Hepatocyte (in vitro differentiated cells): ENCODE measurements around the gene ADAMTS20.

Experiments
- EZH2 ChIP-seq: fragments of 200-600 bp; sonication (generic); IDR thresholded peaks from 2 replicates; pipeline ENCODE4 v1.6.1; 2016; ENCODE audit warnings: antibody characterized with exemption, mild to moderate bottlenecking, borderline replicate concordance
- TF ChIP-seq, protein P1 (sequence below): fragments of 200-600 bp; sonication (generic); IDR thresholded peaks from 2 replicates; pipeline ENCODE4 v1.5.1; 2016; ENCODE audit warnings: antibody characterized with exemption, mild to moderate bottlenecking; ENCODE audit not compliant: poor library complexity

DNA sequence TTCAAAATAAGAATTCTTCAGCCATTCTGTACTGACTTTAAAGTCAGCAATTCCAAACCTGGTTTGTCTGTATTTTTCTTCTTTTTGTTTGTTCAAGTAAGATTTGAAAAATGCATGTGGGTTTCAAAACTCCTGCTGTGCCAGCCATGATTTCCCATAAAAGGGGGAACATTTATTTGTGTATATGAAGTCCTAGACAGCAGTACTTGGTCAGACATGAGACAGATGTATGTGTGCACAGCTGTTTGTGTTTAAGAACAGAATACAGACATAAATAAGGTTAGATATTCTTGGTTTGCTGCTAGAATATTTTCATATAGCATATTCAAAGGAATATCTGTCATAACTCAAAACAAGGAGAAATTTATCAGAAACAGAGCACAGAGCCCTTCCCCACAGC, 236.0 kb downstream of the ADAMTS20 start:
- TF ChIP-seq, protein P1, sequence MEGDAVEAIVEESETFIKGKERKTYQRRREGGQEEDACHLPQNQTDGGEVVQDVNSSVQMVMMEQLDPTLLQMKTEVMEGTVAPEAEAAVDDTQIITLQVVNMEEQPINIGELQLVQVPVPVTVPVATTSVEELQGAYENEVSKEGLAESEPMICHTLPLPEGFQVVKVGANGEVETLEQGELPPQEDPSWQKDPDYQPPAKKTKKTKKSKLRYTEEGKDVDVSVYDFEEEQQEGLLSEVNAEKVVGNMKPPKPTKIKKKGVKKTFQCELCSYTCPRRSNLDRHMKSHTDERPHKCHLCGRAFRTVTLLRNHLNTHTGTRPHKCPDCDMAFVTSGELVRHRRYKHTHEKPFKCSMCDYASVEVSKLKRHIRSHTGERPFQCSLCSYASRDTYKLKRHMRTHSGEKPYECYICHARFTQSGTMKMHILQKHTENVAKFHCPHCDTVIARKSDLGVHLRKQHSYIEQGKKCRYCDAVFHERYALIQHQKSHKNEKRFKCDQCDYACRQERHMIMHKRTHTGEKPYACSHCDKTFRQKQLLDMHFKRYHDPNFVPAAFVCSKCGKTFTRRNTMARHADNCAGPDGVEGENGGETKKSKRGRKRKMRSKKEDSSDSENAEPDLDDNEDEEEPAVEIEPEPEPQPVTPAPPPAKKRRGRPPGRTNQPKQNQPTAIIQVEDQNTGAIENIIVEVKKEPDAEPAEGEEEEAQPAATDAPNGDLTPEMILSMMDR = no peak
- TF ChIP-seq EZH2 = no peak
